NCI-H187 (cell line): Measurements from ENCODE around the gene PDZD4.
A peak's percentile ranks its signal among the peaks of the same experiment; 100 is the strongest.

Experiments
- DNase-seq, 2 experiments: peaks; one replicate each; lab custom pipeline; 2025; lab: John Stamatoyannopoulos, UW

The PDZD4 gene

GRCh38 chrX:153786669-153787068 is 43.7 kb downstream of the PDZD4 start:
- DNase-seq = no peak

GRCh38 chrX:153784325-153784967 is 45.9 kb downstream of the PDZD4 start:
- DNase-seq = no peak

- no peak for DNase-seq
Measured at GRCh38 chrX:153783378-153784013, 46.8 kb downstream of the PDZD4 start.

GRCh38 chrX:153782871-153783270 is 47.5 kb downstream of the PDZD4 start:
- no peak for DNase-seq

- DNase-seq = peak in 1 of 2 experiments; percentile 6
Measured at GRCh38 chrX:153782313-153782712, 48.0 kb downstream of the PDZD4 start.

- no peak for DNase-seq
Measured at GRCh38 chrX:153781428-153782047, 48.8 kb downstream of the PDZD4 start.

GRCh38 chrX:153780678-153781427 is 49.5 kb downstream of the PDZD4 start, which contains the start of gene SRPK3:
TSS of gene SRPK3 (plus strand) at chrX:153781041. CDS start at chrX:153781087, 46 bp downstream.
- DNase-seq = no peak

GRCh38 chrX:153779891-153780677 is 50.3 kb downstream of the PDZD4 start:
- DNase-seq = no peak

- no peak for DNase-seq
Measured at GRCh38 chrX:153778684-153779101, 51.7 kb downstream of the PDZD4 start.

GRCh38 chrX:153778181-153778580 is 52.2 kb downstream of the PDZD4 start:
- no peak for DNase-seq

GRCh38 chrX:153777261-153778090 is 52.9 kb downstream of the PDZD4 start:
- no peak for DNase-seq

GRCh38 chrX:153776611-153777045 is 53.7 kb downstream of the PDZD4 start:
- DNase-seq = no peak

- DNase-seq = no peak
Measured at GRCh38 chrX:153776120-153776599, 54.2 kb downstream of the PDZD4 start.

- no peak for DNase-seq
Measured at GRCh38 chrX:153775293-153776119, 54.8 kb downstream of the PDZD4 start.

GRCh38 chrX:153774576-153775292 is 55.6 kb downstream of the PDZD4 start:
- no peak for DNase-seq

- DNase-seq = no peak
Measured at GRCh38 chrX:153773741-153774575, 56.4 kb downstream of the PDZD4 start.

- no peak for DNase-seq
Measured at GRCh38 chrX:153773218-153773611, 57.1 kb downstream of the PDZD4 start.
